HepG2 (cell line): ENCODE results near the gene PRDX3. TPM values are rescaled to one million over a fixed set of nuclear protein-coding genes. Genes with fewer than 3 reads are reported as not detected.

Source experiments
- ATAC-seq: fragments of 200-7000 bp; cut with Tn5 transposase; 3 replicates; pipeline ENCODE4 v1.9.1; 2020; ENCODE audit warnings: mild to moderate bottlenecking, moderate library complexity
- BruUV-seq: library from RNA; stranded (reverse); fragments of 400-500 nt; replicated peaks from 2 replicates; lab custom pipeline; 2021; lab: Mats Ljungman, UMichigan
- CTCF ChIA-PET: fragments of 300-600 bp; formaldehyde crosslinking; extraction: SDS; loops from one replicate; lab custom pipeline; 2021; ENCODE audit warnings: low total read pairs, inconsistent platforms, low intra/inter-chr PET ratio; lab: Yijun Ruan, JAX
- POLR2A ChIA-PET: fragments of 350-600 bp; sonication (Branson Sonifier 250); formaldehyde crosslinking; loops from one replicate; lab custom pipeline; 2020; ENCODE audit warnings: antibody characterized with exemption, inconsistent platforms; lab: Yijun Ruan, JAX
- DNase-seq: peaks from one replicate; pipeline ENCODE4 v3.0.0-alpha.2; 2015; ENCODE audit warnings: low spot score
- FAIRE-seq: peaks from 3 replicates; lab custom pipeline; 2011; peaks lifted over from hg19 to GRCh38; lab: Jason Lieb, UNC
- H2AFZ ChIP-seq: one replicate; pipeline ENCODE4 v1.6.1; 2011; ENCODE audit warnings: low read length, inconsistent platforms
- H3K27ac ChIP-seq: fragments of 300-600 bp; 3 replicates; pipeline ENCODE4 v1.8.0; 2011; ENCODE audit warnings: mixed run types, mild to moderate bottlenecking, mixed read lengths, low read length, inconsistent platforms; ENCODE audit not compliant: insufficient read depth; ENCODE audit errors: extremely low read length
- H3K27me3 ChIP-seq, 2 experiments: fragments of 200-600 bp in 1 of 2; 2 replicates in 1 of 2; 3 replicates in 1 of 2; pipeline versions ENCODE4 v1.6.0 to v1.8.0; 2011; ENCODE audit warnings: low read length in 2 of 2, mild to moderate bottlenecking in 2 of 2, moderate library complexity in 2 of 2, inconsistent platforms in 1 of 2; ENCODE audit not compliant: insufficient read depth in 2 of 2, control insufficient read depth in 1 of 2
- H3K36me3 ChIP-seq, 2 experiments: fragments of 200-600 bp in 1 of 2; replicated peaks in 1 of 2; 2 replicates in 1 of 2; 3 replicates in 1 of 2; pipeline versions ENCODE4 v1.5.1 to v1.8.0; 2011; ENCODE audit warnings: low read length in 2 of 2, inconsistent platforms in 1 of 2; ENCODE audit not compliant: insufficient read depth in 2 of 2, control insufficient read depth in 1 of 2
- H3K4me1 ChIP-seq: 2 replicates; pipeline ENCODE4 v1.5.1; 2012; ENCODE audit warnings: low read length, inconsistent platforms; ENCODE audit not compliant: insufficient read depth
- H3K4me2 ChIP-seq: 2 replicates; pipeline ENCODE4 v1.6.0; 2011; ENCODE audit warnings: low read depth, low read length, inconsistent platforms
- H3K4me3 ChIP-seq, 3 experiments: fragments of 200-600 bp in 1 of 3; sonication (generic), shearing (Covaris generic) in 1 of 3; replicated peaks in 1 of 3; 2 replicates each; pipeline ENCODE4 v1.5.1; 2011 to 2016; ENCODE audit warnings: low read length in 3 of 3, inconsistent platforms in 2 of 3, low read depth in 2 of 3, mild to moderate bottlenecking in 2 of 3, control low read depth in 1 of 3, mixed read lengths in 1 of 3; ENCODE audit not compliant: insufficient read depth in 1 of 3
- H3K79me2 ChIP-seq: one replicate; pipeline ENCODE4 v1.6.1; 2011; ENCODE audit warnings: low read length, inconsistent platforms; ENCODE audit not compliant: insufficient read depth
- H3K9ac ChIP-seq: 2 replicates; pipeline ENCODE4 v1.6.0; 2011; ENCODE audit warnings: mild to moderate bottlenecking, low read depth, low read length, inconsistent platforms; ENCODE audit not compliant: insufficient read depth
- H3K9me3 ChIP-seq: 2 replicates; pipeline ENCODE4 v1.5.1; 2012; ENCODE audit warnings: mild to moderate bottlenecking, low read length
- H4K20me1 ChIP-seq: 2 replicates; pipeline ENCODE4 v1.6.0; 2011; ENCODE audit warnings: inconsistent platforms, mild to moderate bottlenecking, low read length, moderate library complexity; ENCODE audit not compliant: insufficient read depth
- FOXK2 ChIP-seq: fragments of 450-650 bp; IDR thresholded peaks from 2 replicates; pipeline ENCODE4 v1.6.1; 2016
- GTF3A ChIP-seq: sonication (generic); formaldehyde crosslinking; conservative IDR thresholded peaks from 2 replicates; pipeline ENCODE4 v1.4.0; 2020; ENCODE audit warnings: mild to moderate bottlenecking, missing genetic modification reagents
- HDAC1 ChIP-seq: sonication (generic); formaldehyde crosslinking; IDR thresholded peaks from 2 replicates; pipeline ENCODE4 v1.5.1; 2020; ENCODE audit warnings: mild to moderate bottlenecking, missing genetic modification reagents
- JUN ChIP-seq: sonication (generic); formaldehyde crosslinking; IDR thresholded peaks from 2 replicates; pipeline ENCODE4 v1.4.0; 2020; ENCODE audit warnings: mild to moderate bottlenecking, missing genetic modification reagents
- KLF16 ChIP-seq, 2 experiments: sonication (generic) in 1 of 2; formaldehyde crosslinking in 1 of 2; IDR thresholded peaks; 2 replicates each; pipeline versions ENCODE4 v1.6.1 to v1.8.0; 2016 to 2023; ENCODE audit warnings: missing genetic modification reagents in 2 of 2, missing compliant biosample characterization in 1 of 2
- MAFK ChIP-seq, 2 experiments: IDR thresholded peaks in 1 of 2; conservative IDR thresholded peaks in 1 of 2; 2 replicates each; pipeline ENCODE4 v1.6.1; 2011; ENCODE audit warnings: improper control_type of control experiment in 2 of 2, low read length in 2 of 2
- MTF2 ChIP-seq: sonication (generic); formaldehyde crosslinking; IDR thresholded peaks from 2 replicates; pipeline ENCODE4 v1.5.0; 2020; ENCODE audit warnings: missing genetic modification reagents, borderline replicate concordance
- MXI1 ChIP-seq: IDR thresholded peaks from 3 replicates; pipeline ENCODE4 v1.6.1; 2012; ENCODE audit warnings: low read depth, low read length, inconsistent platforms, borderline replicate concordance
- NFRKB ChIP-seq: fragments of 450-650 bp; IDR thresholded peaks from 2 replicates; pipeline ENCODE4 v1.6.1; 2017
- NR0B2 ChIP-seq: sonication (generic); formaldehyde crosslinking; IDR thresholded peaks from 2 replicates; pipeline ENCODE4 v1.4.0; 2020; ENCODE audit warnings: mild to moderate bottlenecking, missing genetic modification reagents
- PHF8 ChIP-seq: sonication (generic); formaldehyde crosslinking; IDR thresholded peaks from 2 replicates; pipeline ENCODE4 v1.5.0; 2020; ENCODE audit warnings: missing genetic modification reagents
- POLR2A ChIP-seq, 2 experiments: IDR thresholded peaks; 2 replicates each; pipeline ENCODE4 v1.6.1; 2011; ENCODE audit warnings: low read depth in 2 of 2, low read length in 2 of 2, mild to moderate bottlenecking in 1 of 2, moderate library complexity in 1 of 2; ENCODE audit not compliant: insufficient read depth in 1 of 2
- PPARG ChIP-seq: conservative IDR thresholded peaks from 2 replicates; pipeline ENCODE4 v1.6.1; 2016; ENCODE audit warnings: missing biosample characterization, missing genetic modification reagents
- RAD21 ChIP-seq: fragments of 450-650 bp; formaldehyde crosslinking; IDR thresholded peaks from 2 replicates; pipeline ENCODE4 v1.5.0; 2020; ENCODE audit warnings: mild to moderate bottlenecking
- RBM22 ChIP-seq: fragments of 200-400 bp; formaldehyde crosslinking; optimal IDR thresholded peaks from 2 replicates; pipeline ENCODE3; 2017; ENCODE audit warnings: mild to moderate bottlenecking, low read length, moderate library complexity
- STAT6 ChIP-seq: sonication (generic); formaldehyde crosslinking; IDR thresholded peaks from 2 replicates; pipeline ENCODE4 v1.4.0; 2020; ENCODE audit warnings: missing genetic modification reagents, mild to moderate bottlenecking, borderline replicate concordance
- TFE3 ChIP-seq: IDR thresholded peaks from 2 replicates; pipeline ENCODE4 v1.6.1; 2016
- ZKSCAN5 ChIP-seq: sonication (generic); formaldehyde crosslinking; IDR thresholded peaks from 2 replicates; pipeline ENCODE4 v1.5.1; 2020; ENCODE audit warnings: mild to moderate bottlenecking, missing genetic modification reagents
- ZNF225 ChIP-seq: sonication (generic); formaldehyde crosslinking; IDR thresholded peaks from 2 replicates; pipeline ENCODE4 v1.4.0; 2020; ENCODE audit warnings: mild to moderate bottlenecking, missing genetic modification reagents
- ZNF333 ChIP-seq: sonication (generic); formaldehyde crosslinking; IDR thresholded peaks from 2 replicates; pipeline ENCODE4 v1.4.0; 2020; ENCODE audit warnings: mild to moderate bottlenecking, missing genetic modification reagents, borderline replicate concordance
- ZNF605 ChIP-seq: sonication (generic); formaldehyde crosslinking; IDR thresholded peaks from 2 replicates; pipeline ENCODE4 v1.8.0; 2022; ENCODE audit warnings: mild to moderate bottlenecking, missing genetic modification reagents
- WGBS: methylation state at CpG from one replicate; pipeline ENCODE4 v1.1.6; 2017; ENCODE audit warnings: low lambda C conversion rate; 5-methylcytosine and 5-hydroxymethylcytosine counted together
- in situ Hi-C: cut with HindIII; loops from 2 replicates; pipeline ENCODE4 v1.10.0; 2017; ENCODE audit warnings: low pct_unique_long_range_greater_than_20kb; ENCODE audit not compliant: extremely low pct_ligation_motif_present
- intact Hi-C: fragments of 100-400 bp; cut with micrococcal nuclease; formaldehyde crosslinking; loops from one replicate; pipeline ENCODE4 v1.10.0; 2022; ENCODE audit not compliant: unreplicated experiment
- polyA plus RNA-seq, 8 experiments: library from polyadenylated mRNA; depleted of rRNA in 3 of 8; stranded (reverse) in 7 of 8; unstranded in 1 of 8; fragments of >200 nt; fragmentation: Illumina TruSeq in 4 of 8; extraction: Trizol in 4 of 8; gene quantifications; 2 replicates each; pipeline versions ENCODE4 v1.2.1 to v1.2.3, GENCODE V29; 2011 to 2016; ENCODE audit warnings: low read depth in 4 of 8, missing spikeins in 1 of 8, mixed read lengths in 1 of 8; ENCODE audit not compliant: insufficient read depth in 1 of 8
- total RNA-seq, 5 experiments: library from RNA; depleted of rRNA; stranded (reverse); fragments of >200 nt; fragmentation: Illumina TruSeq; extraction: Trizol; gene quantifications; 2 replicates each; pipeline ENCODE4 v1.2.3, GENCODE V29; 2016; ENCODE audit warnings: low read depth in 1 of 5

The PRDX3 gene
- total and polyA plus RNA-seq, 2 of the 13 experiments (the other 11 are each of a cell fraction or from before 2014, with no cell fraction given): 407 to 565 TPM

GRCh38 chr10:119206603-119207365 is 28.2 kb upstream of the PRDX3 start:
- H3K4me2 ChIP-seq: peak overlapping the region; percentile 87
- DNase-seq (no peak), ATAC-seq (peak; percentile 68), FAIRE-seq (no peak)
- peaks cover 35% of the 10 kb centered on the region for H3K79me2 ChIP-seq
- WGBS: 0% methylated on average over 1 of the region's 97 CpGs
- H3K4me1 ChIP-seq: peaks cover 58% of the 10 kb centered on the region
- H3K9me3 ChIP-seq: no peaks in the 10 kb centered on the region
- H2AFZ ChIP-seq: no peak overlapping the region
- H3K9ac ChIP-seq: peak overlapping the region; percentile 83
- TSS peak; percentile 64 for BruUV-seq
- peak overlapping the region; percentile 58 to 97 (median 75) for H3K4me3 ChIP-seq
- peak overlapping the region; percentile 93 for H3K27ac ChIP-seq
- ChIA-PET CTCF (interaction anchor here (1.2 to 2.5 kb wide), 4 partner anchors 64 to 337 kb away, joined by 3 to 14 read pairs (median 6); no protein-coding TSS in a partner anchor), POLR2A (interaction anchor here (0.6 to 5.2 kb wide), 34 partner anchors 9 to 292 kb away, joined by 3 to 51 read pairs (median 4); no protein-coding TSS in a partner anchor)
- intact Hi-C loops (loop anchor here (1.0 kb wide), 1 partner anchor 211 kb away; no protein-coding TSS in a partner anchor), in situ Hi-C loops (no loop called here)
- H3K27me3 ChIP-seq: no peaks in the 10 kb centered on the region; a peak in 2 of 5 replicates
- peaks cover 0 to 2% of the 10 kb centered on the region in 2 experiments; a peak in 1 of 5 replicates for H3K36me3 ChIP-seq
- H4K20me1 ChIP-seq: no peaks in the 10 kb centered on the region
- TF ChIP-seq KLF16 (CRISPR knock-in tag; IDR thresholded peaks at IDR 0.05): no peak
- peak; percentile 60; the same call in 1 of the 2 replicates for TF ChIP-seq ZNF605 (CRISPR knock-in tag)
- no peak for TF ChIP-seq RBM22
- TF ChIP-seq POLR2A (IDR thresholded peaks at IDR 0.05; ENCODE audit: insufficient read depth in 1 of 2, low read depth in 2 of 2, low read length in 2 of 2): peak in 1 of 2 experiments; percentile 73; a peak in 1 of 4 replicates
- TF ChIP-seq TFE3 (CRISPR knock-in tag): 0 out of 2 replicates have a peak, but pooled peaks have one; percentile 18
- no peak for TF ChIP-seq FOXK2
- no peak for TF ChIP-seq PPARG (CRISPR knock-in tag)
- no peak for TF ChIP-seq MAFK (conservative IDR thresholded peaks at IDR 0.05 in 1 of 2, IDR thresholded peaks at IDR 0.05 in 1 of 2; ENCODE audit: low read length in 2 of 2)
- no peak for TF ChIP-seq ZNF333 (CRISPR knock-in tag)
- TF ChIP-seq MXI1: peak; percentile 36; the same call in 1 of the 3 replicates
- TF ChIP-seq JUN: no peak
- TF ChIP-seq STAT6: 0 out of 2 replicates have a peak, but pooled peaks have one; percentile 13
- peak; percentile 23; the same call in 1 of the 2 replicates for TF ChIP-seq PHF8 (CRISPR knock-in tag)
- TF ChIP-seq ZKSCAN5 (CRISPR knock-in tag): no peak
- TF ChIP-seq GTF3A (CRISPR knock-in tag): no peak
- no peak for TF ChIP-seq MTF2 (CRISPR knock-in tag)
- TF ChIP-seq RAD21 (CRISPR knock-in tag): peak; percentile 96
- TF ChIP-seq NFRKB: no peak
- TF ChIP-seq NR0B2 (CRISPR knock-in tag): no peak
- TF ChIP-seq HDAC1 (CRISPR knock-in tag): peak; percentile 16; the same call in 1 of the 2 replicates
- TF ChIP-seq ZNF225 (CRISPR knock-in tag): no peak
